ENCODE results near the gene TRAPPC10.
A peak's percentile ranks its signal among the peaks of the same experiment; 100 is the strongest.

TRAPPC10 gene

DNA sequence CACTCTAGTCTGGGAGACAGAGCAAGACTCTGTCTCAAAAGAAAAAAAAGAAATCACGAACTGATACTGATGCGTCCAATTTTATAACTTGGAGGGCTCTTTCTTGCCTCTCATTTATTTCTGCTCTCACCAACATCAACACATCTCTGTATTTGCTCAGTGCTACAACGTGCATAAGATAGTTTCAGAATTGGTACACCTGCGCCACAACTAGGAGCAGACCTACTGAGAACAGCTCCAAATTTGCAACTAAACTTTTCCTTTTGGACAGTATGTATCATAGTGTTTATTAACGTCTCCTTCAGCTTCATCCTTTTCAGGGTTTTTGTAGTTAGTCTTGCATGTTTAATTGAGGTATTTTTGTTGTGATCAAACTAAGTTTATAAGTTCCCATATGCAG, 27.7 kb downstream of the TRAPPC10 start:
- DNase-seq (ENCODE audit: low spot score), result no peak

- no peak for DNase-seq (ENCODE audit: low spot score)
Observed at GRCh38 chr21:44043613-44044012, 31.5 kb downstream of the TRAPPC10 start.

DNA sequence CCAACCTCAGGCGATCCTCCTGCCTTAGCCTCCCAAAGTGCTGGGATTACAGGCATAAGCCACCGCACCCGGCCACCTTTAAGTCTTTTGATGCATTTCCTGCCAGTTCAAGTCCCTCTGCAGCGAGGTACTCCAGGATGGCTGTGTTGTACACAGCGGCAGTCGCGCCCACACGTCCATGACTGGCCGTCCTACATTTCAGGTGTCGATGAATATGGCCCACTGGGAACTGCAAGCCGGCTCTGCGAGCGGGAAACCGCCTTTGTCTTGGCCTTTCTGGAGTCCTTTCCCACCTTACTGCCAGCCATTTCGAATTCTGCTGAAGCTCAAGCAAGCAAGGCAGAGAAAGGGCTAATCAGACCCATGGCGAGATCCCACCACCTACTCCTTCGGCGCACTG, 34.6 kb downstream of the TRAPPC10 start:
- DNase-seq (ENCODE audit: low spot score), result no peak

GRCh38 chr21:44047996-44048560, 36.0 kb downstream of the TRAPPC10 start:
- no peak for DNase-seq (ENCODE audit: low spot score)

DNA sequence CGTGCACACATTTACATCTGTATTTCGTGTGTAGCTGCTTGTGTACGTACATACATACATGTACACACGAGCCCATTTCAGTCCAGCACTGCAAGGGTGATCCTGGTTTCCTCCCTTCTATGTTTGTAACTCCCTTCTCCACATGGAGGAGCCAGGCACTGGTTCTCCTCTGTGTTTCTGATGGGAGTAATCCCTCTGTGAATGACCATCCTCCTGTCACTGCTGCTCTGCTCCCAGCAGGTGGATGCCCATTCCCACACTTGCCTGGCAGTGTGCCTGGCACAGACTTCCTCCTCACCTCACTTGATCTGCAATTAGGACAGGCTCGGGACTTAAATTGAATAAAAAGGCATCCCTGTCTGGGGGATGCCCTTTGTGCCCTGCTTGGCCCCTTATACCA, 37.1 kb downstream of the TRAPPC10 start:
- peak; percentile 57 for DNase-seq (ENCODE audit: low spot score)

DNA sequence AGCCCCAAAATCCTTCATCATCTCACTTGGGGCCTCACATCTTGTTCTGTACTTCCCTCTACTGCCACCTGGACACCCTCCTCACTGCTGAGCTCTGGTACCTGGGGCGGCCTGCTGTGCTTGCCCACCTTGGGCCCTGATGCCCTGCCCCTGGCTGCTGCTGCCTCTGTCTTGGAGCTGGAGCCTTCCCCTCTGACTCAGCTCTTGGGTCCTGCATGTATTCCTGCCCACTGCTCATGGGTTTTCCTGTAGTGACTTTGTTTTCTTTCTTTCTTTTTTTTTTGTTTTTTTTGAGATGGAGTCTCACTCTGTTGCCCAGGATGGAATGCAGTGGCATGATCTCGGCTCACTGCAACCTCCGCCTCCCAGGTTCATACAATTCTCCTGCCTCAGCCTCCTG, 37.5 kb downstream of the TRAPPC10 start:
- DNase-seq (ENCODE audit: low spot score), result no peak

- no peak for DNase-seq (ENCODE audit: low spot score)
Observed at GRCh38 chr21:44050276-44050675, 38.2 kb downstream of the TRAPPC10 start.

- peak; percentile 67 for DNase-seq (ENCODE audit: low spot score)
Observed at GRCh38 chr21:44051462-44051941, 39.4 kb downstream of the TRAPPC10 start.

DNA sequence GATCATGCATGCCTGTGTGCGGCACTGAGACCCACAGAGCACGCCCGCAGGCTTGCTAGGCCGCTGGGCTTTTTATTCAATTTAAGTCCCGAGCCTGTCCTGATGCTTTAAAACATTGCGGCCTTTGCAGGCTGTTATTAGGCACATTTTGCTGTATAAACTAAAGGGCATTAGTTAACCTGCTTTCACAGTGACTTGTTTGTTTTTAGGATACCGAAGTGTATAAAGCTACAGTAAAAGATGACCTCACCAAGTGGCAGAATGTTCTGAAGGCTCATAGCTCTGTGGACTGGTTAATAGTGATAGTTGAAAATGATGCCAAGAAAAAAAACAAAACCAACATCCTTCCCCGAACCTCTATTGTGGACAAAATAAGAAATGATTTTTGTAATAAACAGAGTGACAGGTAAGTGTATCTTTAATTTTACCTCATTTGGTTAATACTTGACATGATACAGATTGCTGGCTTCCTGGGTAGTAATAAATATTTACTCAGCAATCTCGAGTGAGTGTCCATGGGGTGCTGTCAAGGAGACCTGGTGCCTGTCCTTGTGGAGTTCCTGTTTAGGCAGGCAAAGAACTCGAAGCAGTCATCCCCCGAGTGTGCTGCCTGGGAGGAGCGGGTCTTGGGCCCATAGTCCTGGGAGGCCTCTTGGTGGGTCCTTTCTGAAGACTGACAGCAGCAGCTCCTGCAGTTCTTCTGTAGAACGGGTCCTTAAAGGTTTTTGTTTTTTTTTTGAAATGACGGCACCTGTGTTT, 40.1 kb downstream of the TRAPPC10 start:
- no peak for DNase-seq (ENCODE audit: low spot score)

DNA sequence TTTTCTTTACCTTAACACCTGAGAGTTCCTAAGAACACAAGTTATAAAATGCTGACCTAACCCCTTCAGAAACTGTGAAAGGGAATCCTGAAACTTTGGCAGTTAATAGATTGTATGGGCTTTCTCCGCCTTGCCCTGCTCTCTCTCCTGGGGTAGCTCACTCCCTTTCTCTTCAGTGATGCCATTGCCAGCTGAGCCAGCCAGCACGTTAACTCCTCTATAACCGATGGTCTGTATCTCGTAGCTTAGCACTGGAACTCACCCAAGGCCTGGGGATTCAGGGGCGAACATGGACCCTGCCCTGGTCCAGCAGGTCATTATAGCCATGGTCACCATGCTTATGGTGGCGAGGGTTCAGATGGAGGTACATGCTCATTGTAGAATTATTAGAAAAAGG, 40.7 kb downstream of the TRAPPC10 start:
- peak; percentile 40 for DNase-seq (ENCODE audit: low spot score)

DNA sequence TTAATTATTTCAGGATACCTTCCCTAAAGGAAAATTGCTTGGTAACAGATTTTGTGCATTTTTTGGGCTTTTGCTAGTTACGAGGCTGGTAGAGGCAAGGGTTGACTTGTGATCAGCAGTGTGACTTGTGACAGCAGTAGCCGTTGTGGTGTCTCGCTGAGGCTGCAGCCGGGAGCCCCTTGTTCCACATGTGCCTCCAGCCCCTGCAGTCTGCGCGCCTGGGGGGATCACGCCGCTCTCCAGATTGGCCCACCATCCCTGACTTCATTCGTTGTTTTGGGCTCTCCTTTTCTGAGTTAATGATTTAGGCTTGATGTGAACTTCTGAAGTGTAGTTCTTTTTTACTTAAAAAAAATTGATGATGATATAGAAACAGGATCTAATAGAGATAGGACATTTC, 41.5 kb downstream of the TRAPPC10 start:
- no peak for DNase-seq (ENCODE audit: low spot score)

GRCh38 chr21:44054710-44055109, 42.6 kb downstream of the TRAPPC10 start:
- DNase-seq (ENCODE audit: low spot score), result no peak

DNA sequence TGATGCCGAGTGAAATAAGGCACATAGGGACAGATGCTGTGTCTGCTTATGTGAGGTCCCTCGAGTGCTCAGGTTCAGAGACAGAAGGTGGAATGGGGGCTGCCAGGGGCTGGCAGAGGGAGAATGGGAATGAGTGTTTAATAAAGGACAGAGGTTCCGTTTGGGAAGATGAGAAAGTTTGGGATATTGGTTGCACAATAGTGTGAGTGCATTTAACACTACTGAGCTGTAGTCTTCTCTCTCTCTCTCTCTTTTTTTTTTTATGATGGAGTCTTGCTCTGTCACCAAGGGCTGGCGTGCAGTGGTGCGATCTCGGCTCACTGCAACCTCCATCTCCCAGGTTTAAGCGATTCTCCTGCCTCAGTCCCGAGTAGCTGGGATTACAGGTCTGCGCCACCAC, 44.9 kb downstream of the TRAPPC10 start:
- no peak for DNase-seq (ENCODE audit: low spot score)

GRCh38 chr21:44057960-44058651, 46.0 kb downstream of the TRAPPC10 start:
- DNase-seq (ENCODE audit: low spot score), result no peak

- DNase-seq (ENCODE audit: low spot score), result no peak
Observed at GRCh38 chr21:44058652-44058964, 46.5 kb downstream of the TRAPPC10 start.

DNA sequence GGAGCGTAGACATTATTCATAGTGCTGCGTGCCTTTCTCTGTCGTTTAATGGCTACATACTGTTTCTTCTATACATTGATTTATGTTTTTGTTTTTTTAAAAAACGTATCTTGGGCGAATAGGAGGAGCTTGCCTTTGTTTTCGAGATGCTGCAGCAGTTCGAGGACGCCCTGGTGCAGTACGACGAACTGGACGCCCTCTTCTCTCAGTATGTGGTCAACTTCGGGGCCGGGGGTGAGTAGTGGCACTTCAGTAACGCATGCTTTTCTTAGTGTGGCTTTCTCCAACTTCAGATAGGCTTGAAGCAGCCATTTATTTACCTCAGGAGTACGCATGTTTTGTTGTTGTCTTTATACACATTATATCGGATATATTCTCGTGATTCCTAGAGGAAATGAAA, 46.9 kb downstream of the TRAPPC10 start:
- no peak for DNase-seq (ENCODE audit: low spot score)

GRCh38 chr21:44059710-44060109, 47.6 kb downstream of the TRAPPC10 start:
- no peak for DNase-seq (ENCODE audit: low spot score)

- no peak for DNase-seq (ENCODE audit: low spot score)
Observed at GRCh38 chr21:44062380-44062779, 50.3 kb downstream of the TRAPPC10 start.

- no peak for DNase-seq (ENCODE audit: low spot score)
Observed at GRCh38 chr21:44063151-44063912, 51.2 kb downstream of the TRAPPC10 start.

GRCh38 chr21:44064852-44065403, 52.8 kb downstream of the TRAPPC10 start:
- no peak for DNase-seq (ENCODE audit: low spot score)

DNA sequence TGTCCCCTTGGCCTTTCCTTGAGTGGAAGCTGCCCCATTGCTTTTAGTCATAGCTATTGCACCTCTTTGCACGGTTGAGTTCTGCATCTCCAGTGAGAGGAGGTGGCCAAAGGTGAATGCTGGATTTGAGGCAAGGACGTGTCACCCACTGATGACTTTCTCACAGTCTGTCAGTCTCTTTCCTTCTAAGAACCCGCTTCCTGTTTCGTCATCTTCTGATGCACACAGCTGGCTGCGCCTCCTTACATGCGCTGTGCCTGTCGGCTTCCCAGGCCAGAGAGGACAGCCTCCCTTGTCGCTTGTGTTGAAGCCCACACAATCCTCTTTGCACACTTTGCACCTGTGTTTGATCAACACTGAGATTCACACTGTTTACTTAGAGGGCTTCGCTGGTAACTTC, 53.3 kb downstream of the TRAPPC10 start:
- DNase-seq (ENCODE audit: low spot score), result no peak

DNA sequence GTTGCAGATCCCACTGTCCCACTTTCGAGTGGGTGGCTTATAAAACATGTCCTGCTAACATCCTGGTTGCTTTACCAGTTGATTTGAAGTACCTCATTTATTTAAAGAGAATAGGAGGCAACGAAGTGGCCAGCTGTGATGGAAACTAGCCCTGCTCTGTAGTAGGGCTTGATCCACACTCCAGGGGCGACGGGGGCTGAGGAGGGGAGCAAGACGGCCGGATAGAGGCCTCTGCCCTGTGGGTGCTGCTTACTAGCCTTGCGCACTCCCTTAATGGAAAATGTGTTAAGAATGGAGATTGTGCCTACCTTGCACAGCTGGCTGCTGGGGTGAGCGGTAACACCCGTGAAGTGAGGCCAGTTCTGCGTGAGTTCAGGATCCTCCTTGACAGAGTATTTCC, 54.0 kb downstream of the TRAPPC10 start:
- no peak for DNase-seq (ENCODE audit: low spot score)
